Anterior cingulate cortex (tissue), 58 donors: ENCODE results near the gene THBD.

Source experiments
- DNase-seq, 58 donors: peaks; one replicate each; lab custom pipeline; 2025; lab: John Stamatoyannopoulos, UW

THBD gene

DNA sequence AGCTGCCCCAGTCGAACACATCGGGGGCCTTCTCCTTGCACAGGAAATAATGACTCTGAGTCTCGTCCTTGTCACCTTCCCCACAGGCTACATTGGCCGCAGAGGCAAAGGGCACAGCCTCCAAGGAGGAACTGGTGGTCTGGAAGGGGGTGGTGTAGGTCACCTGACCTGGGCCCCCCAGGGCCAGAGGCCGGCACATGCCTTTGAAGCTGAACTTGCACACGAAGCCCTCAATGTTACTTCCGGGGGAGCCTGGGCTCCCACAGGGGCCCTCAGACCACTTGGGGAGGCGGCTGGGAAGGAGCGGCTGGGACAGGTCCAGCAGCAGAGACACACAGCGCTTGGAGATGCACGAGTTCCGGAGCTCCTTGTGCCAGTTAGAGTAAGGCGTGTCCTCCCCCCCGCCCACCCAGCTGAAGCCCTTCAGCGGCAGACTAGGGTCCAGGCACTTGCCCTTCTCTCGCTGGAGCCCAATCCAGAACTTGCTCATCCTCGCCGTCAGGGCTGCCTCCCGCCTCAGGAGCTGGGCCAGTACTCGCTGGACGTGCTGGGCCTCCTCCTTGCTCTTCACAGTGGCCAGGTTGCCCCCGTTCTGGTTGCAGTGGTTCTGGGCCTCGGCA lies 36.1 kb upstream of the THBD start:
- DNase-seq: no peak

DNA sequence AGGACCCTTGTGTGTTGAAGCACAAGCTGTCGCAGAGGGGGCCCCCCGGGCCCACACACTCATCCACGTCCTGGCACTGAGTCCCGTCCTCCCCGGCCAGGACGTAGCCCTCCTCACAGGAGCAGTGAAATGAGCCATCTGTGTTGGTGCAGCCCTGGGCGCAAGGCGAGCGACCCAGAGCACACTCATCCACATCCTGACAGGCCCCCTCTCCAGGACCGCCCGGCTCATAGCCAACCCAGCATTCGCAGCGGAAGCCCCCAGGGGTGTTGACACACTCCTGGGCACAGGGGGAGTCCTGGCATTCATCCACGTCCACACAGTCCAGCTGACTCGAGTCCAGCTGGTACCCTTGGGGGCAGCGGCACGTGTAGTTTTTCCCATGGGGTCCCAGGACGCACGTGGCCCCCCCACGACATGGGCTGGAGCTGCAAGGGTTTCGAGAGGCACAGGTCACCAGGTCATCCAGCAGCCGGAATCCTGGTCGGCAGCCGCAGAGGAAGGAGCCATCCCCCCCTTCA lies 35.4 kb upstream of the THBD start:
- no peak for DNase-seq

DNA sequence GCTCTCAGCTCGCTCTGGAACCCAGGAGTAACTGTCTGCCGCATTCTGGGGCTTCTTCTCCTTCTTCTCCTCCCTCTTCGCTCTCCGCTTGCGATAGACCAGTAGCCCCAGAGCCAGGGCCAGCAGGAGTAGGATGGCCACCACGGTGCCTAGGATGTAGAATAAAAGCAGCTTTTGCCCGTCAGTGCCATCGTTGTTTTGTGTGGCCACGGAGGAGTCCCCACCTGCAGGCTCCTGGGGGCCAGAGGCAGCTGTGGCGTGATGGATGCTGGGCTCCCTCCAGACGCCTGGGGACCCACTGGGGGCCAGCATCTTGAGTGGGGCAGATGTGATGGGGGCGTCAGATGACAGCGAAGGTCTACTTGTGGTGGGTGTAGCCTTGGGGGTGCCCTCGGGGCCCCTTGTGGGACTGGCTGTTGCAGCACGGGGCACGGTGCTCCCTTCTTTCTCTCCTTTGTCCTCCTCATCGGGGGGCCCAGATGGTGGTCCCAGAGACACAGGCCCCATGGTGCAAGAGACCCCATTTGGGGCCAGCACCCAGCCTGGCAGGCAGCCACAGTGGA lies 34.9 kb upstream of the THBD start:
- DNase-seq: no peak

DNA sequence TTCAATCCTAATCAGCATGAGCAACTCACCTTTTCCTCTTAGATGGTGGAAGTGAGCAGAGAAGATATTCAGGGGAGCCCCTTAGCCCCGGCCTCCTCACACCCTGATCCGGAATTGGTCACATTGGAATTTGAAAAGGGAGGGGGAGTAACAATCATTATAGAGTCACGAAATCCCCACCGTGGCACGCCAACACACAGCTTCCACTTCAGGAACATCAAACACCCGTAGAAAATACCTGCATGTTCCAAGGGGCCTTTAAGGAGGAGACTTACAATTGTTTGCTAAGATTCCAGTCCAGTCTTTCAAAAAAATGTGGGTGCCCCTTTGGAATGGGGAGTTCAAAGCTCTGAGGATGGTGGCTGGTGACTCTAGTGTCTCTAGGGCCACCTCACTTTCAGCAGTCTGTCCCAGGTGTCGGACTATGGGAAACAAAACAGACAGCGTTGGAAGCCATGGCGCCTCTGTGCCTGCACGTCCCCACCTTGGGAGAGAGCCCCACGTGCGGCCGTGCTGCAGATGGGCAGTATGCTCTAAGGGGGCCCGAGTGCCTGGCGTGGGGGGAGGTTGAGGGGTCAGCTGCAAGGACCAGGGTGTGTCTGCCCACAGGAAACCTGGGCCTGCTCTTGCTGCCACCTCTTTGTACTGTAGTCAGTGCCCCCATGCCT lies 34.2 kb upstream of the THBD start:
- no peak for DNase-seq

DNA sequence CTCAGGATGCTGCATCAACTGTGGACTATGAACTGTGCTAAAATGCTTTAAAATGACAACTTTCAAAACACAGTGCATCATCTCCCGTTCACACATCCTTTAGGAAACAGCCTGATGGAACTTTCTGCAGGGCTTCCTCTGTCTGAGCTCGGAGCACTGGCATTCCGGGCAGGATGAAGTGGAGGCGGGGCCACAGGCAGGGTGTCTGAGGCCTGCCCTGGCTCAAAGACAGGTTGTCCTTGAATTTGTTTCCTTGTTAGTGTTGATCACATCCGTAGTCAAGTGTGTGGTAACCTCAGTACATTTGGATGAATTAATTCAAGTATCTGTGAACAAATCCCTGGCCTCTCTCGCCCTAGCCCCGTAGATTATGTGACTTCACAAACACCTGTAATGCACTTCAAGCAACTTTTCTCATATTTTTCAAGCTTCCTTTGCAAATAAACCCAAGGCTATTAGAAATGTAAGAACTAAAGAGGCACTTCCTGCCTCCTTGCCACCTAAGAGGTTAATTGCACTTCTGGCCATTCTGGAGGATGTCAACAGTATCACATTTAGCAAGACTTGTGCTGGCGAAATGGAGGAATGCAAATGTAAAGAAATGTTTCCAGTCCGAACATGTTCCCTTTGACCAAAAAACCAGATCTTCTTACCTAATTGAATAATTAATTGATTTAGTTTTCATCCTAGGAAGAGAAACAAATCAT lies 33.5 kb upstream of the THBD start:
- no peak for DNase-seq

DNA sequence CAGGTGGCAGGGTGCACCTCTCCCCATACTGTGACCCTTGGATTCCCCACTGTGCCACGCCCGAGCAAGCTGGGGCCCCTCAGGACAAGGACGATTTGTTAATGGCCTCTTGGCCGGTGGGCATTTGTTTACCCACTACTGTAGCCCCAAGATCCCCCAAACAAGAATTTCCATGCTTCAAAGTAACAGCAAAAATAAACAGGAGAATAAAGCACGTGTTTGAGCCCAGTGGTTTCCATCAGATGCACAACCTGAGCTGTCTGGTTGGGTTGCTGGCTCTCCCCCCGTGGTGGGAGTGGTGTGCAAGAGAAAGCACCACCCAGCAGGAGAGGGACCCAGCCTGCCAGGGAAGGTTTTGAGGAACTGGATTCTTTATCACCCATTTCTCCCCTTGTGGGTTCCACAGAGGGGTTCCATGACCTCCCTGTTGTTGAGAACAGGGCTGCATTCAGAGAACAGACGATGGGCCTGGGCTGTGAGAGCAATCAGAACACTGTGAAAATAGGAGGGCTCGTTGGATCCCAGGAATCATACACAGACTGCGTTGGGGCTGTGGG lies 31.9 kb upstream of the THBD start:
- no peak for DNase-seq

DNA sequence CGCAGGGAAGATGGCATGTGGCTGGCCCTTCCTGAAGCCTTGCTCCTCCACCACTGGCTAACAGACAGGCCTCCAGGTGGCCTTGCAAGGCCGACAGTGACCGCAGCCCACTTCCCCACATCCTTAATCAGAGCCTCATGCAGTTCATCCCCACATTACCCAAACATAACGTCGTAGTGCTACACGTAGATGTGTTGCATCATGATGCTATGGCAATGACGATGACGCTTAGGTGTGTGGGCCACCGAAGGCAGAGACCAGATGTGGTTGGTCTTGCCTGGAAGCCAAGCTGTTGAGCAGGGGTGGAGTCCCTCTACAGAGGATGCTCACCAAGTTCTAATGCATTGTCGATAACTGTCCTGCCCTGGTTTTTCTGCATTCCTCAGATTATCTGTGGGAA lies 31.0 kb upstream of the THBD start:
- no peak for DNase-seq

DNA sequence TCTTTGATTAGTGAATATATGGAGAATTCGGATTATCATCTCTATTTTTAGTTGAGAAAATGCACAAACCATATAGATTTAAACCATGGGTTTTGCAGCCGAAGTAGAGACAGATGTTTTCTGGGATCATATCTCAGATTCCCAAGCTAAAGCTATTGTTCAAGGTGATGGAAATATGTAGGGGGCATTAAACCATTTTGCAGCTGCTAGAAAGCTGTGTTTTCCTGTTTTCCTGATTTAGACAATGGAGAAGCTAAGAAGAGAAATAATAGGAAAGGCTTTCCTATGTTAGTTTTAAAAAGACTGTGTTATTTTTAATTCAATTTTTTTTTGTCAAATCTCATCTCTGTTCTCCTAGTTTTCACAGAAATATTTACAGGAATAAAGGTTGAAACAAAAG lies 30.5 kb upstream of the THBD start:
- DNase-seq: no peak

DNA sequence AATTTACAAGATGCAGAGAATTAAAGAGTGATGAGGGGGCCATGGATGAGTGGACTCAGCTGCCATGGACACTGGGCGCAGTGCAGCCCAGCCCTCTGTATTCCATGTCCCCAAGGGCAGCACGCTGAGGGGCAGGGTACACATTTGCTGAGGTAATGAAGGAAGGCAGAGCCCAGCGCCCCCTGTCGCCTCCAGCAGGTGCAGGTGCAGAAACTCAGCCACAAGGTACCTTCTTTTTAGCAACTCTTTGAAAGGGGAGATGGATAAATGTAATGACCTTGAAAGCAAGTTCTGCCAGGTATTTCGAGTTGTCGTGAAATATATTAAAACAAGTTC lies 29.5 kb upstream of the THBD start:
- no peak for DNase-seq

DNA sequence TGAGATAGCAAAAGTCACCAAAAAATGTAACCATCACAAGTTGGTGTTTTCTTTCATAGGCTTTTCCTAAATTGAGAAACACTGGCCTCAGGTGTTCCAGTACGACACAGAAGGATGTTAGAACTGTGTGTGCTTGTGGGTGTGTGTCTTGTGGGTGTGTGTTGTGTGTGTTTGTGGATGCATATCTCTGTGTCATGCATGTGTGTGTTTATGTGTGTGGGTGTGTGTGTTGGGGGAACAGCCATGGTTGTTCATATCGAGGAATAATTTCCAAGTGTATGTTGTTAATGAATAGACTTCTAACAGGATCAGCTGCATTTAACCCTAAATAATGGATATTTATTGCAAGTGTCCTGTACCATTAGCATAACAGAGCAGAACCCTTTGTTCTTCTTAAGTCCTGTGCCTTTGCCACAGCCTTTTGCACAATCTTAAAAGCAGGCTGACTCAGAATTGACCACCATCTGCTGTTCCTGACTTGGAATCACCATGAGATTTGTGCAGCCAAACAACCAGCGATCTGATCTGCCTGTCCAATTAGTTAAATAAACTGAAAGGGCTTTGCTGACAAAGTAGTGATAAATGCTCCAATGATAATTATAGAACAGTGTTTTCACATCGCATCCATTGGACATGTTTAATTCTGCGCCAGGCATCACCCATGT lies 29.0 kb upstream of the THBD start:
- DNase-seq: peak in 1 of 58 donors; percentile 13

DNA sequence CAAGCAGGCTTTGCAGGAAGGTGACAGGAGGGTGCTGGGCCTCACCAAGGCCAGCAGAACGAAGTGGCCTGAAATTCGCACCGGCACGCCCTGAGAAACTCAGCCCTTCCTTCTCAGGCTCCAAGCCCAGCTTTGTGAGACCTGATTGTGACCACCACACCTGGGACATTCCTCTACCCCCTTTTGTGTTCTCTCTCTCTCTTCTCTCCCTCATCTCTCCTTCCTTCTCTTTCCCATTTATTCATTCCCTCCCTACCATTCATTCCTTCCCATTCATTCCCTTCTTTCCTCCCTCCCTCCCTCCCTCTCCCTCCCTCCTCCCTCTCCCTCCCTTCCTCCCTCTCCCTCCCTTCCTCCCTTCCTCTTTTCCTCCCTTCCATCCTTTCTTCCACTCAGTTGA lies 27.8 kb upstream of the THBD start:
- no peak for DNase-seq

DNA sequence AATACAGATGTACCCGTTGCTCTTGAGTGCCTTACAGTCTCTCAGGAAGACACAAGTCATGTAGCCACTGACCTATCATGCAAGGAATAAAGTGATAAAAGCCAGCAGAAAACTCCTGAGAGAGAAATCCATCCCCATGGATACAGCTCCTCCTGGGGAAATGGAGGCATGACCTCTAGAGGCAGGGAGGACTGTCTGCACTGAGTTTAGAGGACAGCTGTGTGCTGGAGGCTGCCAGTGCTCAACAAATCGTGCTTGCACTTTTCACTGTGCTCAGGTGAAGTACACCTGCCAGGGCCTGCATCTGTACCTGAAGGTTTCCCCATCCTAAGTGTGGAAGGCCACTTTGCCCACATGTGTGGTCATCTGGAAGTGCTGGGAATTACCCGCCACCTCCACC lies 24.6 kb upstream of the THBD start:
- DNase-seq: no peak

DNA sequence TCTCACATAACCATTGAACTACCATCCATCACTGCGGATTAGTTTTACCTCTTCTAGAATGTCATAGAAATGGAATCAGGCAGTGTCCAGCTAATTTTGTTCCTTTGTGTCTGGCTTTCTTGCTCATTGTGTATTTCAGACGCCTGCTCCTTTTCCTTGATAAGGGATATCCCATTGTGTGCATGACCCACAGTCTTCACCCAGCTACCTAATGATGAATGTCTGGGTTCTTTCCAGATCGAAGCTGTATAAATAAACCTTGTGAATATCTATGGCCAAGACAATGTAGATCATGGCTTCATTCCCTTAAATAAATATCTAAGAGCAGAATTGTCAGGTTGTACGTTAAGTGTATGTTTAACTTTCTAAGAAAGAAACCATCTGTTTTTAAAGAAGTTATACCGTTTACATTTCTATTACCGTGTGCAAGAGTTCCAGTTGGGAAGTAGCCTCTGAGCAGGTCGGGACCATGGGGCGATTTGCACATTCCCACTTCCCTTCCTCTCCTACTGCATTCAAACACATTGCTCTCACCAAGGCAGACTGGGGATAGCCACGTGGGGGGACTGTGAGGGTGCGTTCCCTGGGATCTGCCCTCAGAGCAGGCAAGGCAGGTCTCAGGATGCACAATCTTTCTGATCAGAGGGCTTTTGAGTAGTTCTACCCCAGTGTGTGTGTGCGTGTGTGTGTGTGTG lies 23.6 kb upstream of the THBD start:
- no peak for DNase-seq

DNA sequence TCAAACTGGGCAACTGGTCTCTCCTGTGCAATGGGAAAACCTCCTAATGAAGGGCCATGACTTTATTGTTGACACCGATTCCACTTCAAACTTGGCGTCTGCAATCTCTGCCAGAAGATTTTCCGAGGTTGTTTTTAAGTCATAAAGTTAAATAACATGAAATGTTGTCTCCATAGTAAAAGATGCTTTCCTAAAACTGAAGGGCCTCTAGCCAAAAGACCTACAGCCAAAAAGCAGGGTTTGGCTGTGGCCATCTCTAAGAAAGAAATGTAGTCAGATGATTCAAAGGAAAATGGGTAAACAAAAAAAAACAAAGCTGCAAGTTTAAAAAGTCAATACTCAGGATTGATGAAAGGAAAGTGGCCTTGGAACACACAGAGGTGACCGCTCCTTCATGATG lies 22.5 kb upstream of the THBD start:
- DNase-seq: no peak

DNA sequence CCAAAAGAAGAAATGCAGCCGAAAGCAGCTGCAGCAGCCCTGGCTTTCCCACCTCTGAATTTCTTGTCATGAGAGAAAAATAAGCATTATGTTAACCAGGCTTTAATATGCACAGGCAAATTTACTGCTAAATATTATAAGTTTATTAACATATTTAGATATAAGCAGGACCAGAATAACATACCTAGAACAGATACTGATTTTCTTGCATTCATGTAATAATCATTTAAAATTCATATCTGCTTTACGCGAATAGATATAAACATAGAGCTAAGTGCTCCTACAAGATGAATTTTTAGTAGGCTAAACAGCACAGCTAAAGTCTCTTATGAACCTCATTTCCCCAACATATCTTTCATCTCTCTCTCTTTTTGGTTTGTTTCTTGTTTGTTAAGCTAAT lies 21.9 kb upstream of the THBD start:
- no peak for DNase-seq

DNA sequence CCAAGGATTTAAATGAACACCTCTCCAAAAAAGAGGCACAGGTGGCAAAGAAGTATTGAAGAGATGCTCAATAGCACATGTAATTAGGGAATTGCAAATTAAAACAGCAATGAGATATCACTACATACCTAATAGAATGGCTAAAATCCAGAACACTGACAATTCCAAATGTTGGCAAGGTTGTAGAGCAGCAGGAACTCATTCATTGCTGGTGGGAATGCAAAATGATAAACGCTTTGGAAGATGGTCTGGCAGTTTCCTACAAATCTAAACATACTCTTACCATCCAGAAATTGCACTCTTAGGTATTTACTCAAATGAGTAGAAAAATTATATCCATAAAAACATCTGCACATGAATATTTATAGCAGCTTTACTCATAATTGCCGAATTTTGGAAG lies 19.6 kb upstream of the THBD start:
- DNase-seq: no peak

DNA sequence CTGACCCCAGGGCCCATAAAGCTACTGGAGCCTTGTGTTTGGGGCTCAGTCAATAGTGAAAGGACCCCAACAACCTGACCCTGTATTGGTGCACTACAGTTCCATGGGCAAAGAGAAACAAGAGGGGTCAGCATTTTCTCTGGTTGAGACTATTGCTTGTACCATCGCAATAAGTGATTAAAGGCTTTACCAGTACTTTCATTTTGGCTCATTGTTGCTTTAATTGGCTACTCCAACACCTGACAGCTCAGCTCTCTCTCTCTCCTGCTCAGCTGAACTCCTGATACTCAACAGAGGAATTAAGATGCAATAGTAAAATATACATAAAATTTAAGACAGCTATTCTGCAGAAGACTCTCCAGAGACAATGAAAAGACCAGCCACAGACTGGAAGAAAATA lies 18.8 kb upstream of the THBD start:
- no peak for DNase-seq

DNA sequence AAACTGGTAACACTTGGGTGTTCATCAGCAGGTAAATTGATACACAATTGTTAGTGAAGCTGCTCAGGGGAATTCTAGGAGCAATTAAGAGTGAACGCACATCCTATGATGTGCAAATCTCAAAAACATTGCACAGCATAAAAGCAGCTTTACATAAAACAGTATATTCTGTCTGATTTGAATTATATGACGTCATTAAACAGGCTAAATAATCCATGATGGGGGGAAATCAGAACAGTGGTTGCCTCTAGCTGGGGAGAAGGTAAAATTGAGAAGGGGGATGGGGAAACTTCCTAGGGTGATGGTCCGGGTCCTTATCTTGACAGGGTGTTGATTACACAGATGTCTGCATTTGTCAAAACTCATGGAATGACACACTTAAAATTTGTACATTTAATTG lies 17.3 kb upstream of the THBD start:
- no peak for DNase-seq

DNA sequence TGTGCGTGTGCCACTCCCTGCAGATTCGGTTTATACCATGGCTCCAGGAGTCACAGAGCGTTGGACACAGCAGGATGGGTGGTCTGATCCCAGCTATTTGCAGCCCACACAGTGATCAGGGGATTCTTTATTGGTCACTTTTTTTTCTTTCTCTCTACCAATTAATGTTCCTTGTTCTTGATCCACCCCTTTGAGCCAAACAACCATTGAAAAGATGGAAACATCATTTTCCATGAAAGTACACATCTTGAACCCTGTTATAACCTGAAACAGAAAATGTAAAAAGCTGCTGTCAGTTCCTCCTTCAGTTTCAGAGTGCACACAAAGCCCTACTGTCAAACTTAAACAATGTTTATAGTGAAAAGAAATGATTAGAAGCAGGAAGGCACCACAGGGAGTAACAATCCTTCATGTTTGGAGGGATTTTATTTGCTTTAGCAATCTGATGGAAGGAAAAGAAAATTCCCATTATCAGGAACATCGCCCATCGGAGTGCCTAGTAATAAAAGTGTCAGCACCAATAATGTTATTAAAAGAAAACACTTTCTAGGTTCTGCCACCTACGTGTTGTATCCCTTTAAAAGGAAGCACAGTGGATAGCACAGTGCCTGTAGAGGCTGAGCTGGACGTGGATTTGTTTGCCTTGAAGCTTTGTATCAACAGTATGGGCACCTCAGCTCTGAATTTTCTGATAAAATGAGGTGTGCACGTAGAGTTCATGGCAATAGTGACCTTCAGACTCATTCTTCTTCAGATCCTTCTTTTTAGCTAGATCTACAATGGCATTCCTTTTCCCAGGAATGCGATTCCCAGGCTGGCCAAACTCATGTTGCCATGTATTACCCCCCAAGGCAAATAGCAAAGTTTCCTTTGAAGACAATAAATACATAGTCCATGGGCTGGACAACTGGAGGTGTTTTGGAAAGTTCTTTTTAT lies 16.1 kb upstream of the THBD start:
- DNase-seq: no peak
